Testis (tissue), 2 donors: ENCODE measurements around the gene FAM229B.

ENCODE experiments used
- POLR2A ChIP-seq: fragments of 450-650 bp; IDR thresholded peaks from one replicate; pipeline ENCODE4 v1.6.1; 2017; ENCODE audit warnings: antibody characterized with exemption, mild to moderate bottlenecking, moderate library complexity
- TF ChIP-seq, protein P1 (sequence below), 3 experiments: fragments of 450-650 bp in 2 of 3; fragments of 200-600 bp in 1 of 3; sonication (generic) in 1 of 3; IDR thresholded peaks; one replicate each; pipeline ENCODE4 v1.5.1; 2016 to 2019; ENCODE audit warnings: antibody characterized with exemption in 3 of 3, mild to moderate bottlenecking in 2 of 3, moderate library complexity in 1 of 3

DNA sequence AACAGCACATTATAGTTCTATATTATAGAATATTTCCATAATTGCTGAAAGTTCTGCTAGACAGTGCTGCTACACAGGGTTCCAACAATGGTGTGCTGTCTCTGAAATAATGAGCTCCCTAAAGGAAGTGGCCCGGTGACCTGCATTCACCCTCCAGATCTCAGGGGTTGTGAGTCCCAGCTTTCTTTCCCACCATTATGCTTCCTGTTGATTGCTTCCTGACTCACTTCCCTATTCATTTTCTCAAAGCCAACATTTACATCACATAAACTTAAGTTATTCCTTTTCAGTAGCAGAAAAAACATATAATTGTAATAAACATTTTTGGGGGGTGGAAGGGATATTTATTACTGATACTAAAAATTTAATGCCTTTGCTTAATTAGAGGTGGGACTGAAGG lies 46.4 kb upstream of the FAM229B start:
- TF ChIP-seq, protein P1, sequence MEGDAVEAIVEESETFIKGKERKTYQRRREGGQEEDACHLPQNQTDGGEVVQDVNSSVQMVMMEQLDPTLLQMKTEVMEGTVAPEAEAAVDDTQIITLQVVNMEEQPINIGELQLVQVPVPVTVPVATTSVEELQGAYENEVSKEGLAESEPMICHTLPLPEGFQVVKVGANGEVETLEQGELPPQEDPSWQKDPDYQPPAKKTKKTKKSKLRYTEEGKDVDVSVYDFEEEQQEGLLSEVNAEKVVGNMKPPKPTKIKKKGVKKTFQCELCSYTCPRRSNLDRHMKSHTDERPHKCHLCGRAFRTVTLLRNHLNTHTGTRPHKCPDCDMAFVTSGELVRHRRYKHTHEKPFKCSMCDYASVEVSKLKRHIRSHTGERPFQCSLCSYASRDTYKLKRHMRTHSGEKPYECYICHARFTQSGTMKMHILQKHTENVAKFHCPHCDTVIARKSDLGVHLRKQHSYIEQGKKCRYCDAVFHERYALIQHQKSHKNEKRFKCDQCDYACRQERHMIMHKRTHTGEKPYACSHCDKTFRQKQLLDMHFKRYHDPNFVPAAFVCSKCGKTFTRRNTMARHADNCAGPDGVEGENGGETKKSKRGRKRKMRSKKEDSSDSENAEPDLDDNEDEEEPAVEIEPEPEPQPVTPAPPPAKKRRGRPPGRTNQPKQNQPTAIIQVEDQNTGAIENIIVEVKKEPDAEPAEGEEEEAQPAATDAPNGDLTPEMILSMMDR (IDR thresholded peaks at IDR 0.05), result no peak
- TF ChIP-seq POLR2A, result no peak
